HG02798 (cell line): ENCODE measurements around the gene MARCKSL1.
"Not testable (repeated sequence)": the region's sequence is repeated elsewhere in the genome, so short reads cannot be mapped to it uniquely, and the experiment has no call there.

ENCODE experiments used
- ATAC-seq: cut with Tn5 transposase; IDR thresholded peaks from one replicate; pipeline ENCODE4 v1.9.1; 2021; ENCODE audit warnings: mild to moderate bottlenecking; ENCODE audit not compliant: unreplicated experiment, poor library complexity

The MARCKSL1 gene

DNA sequence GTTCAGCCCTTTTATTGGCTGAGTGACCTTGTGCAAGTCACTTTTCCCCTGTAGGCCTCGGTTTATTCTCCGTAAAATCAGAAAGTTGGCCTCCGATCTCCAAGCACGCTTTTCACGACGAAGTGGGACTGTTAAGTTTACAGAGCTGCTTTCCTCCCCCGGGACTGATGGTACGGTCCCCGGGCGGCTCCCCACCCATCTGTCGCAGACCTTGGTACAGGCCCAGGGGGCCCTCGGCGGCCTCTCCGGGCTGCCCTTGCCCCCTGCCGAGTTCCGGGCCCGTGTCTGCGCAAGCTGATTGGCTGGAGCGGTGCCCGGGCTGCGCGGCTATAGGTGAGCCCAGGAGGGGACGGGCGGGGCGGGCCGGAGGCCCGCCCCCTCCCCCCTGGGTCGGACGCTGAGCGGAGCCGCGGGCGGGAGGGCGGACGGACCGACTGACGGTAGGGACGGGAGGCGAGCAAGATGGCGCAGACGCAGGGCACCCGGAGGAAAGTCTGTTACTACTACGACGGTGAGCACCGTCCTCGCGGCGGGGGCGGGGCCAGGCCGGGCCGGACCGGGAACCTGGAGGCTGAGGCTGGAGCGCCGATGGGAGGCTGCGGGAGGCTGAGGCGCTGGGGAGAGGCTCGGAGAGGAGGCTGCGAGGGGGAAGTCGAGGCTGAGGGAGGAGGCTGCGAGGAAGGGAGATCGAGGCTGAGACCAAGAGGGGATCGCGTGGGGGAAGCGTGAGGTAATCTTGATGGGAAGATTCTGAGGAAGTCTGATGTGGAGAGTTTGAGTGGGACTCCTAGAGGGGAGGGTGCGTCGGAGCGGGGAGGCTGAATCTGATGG is 44.1 kb downstream of the MARCKSL1 start, which contains the start of gene HDAC1:
HDAC1 (plus strand) TSS at position 376 of the 831 bp plus-strand sequence; CDS start at position 463, 87 bp downstream.
- ATAC-seq, result peak; percentile 97

DNA sequence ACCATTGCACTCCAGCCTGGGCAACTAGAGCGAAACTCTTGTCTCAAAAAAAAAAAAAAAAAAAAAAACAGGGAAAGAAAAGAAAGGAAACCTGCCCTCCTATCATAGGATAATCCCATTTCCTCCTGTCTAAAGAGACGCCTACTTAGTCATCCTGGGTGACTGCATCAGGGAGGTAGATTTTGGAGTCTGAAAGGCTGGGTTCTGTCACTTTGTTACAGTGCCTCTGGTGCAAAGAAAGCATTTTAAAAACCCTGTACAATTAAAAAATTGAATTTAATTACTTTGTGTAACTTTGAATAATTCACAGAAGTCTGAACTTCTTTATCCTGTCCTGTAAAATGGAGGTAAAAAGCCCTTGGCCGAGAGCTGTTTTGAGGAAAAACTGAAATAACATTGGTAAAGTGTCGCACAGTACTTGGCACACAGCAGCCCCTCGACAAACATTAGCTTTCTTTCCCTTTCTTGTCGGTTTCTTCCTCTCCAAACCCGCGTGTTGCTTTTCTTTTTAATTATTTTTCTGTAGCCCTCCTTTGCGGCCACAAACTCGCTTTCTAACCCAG is 44.8 kb downstream of the MARCKSL1 start:
- no peak for ATAC-seq

DNA sequence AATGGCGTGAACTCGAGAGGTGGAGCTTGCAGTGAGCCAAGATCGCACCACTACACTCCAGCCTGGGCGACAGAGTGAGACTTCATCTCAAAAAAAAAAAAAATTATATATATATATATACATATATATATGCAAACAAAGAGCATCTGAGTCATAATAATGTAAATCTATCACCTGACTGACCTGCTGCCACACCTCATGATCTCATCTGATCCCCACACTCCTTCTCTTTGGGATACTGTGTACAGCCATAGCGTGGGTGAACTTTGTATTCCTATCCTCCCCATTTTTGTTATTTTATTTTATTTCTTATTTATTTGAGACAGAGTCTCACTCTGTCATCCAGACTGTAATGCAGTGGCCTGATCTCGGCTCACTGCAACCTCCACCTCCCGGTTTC is 46.8 kb downstream of the MARCKSL1 start:
- ATAC-seq, result no peak

DNA sequence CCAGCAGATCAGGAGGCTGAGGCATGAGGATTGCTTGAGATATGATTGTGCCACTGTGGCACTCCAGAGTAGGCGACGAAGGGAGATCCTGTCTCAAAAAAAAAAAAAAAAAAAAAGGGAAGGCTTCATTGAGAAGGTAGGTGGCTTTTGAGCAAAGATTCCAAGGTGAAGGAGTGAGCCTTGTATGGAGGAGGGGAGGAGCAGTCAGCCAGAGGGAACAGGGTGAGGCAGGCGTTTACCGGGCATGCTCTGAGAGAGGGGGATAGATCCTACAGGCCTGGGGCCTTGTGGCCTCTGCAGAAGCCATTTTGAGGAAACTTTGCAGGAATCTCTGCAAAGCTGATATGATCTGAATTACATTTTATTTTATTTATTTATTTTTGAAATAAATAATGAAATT is 49.3 kb downstream of the MARCKSL1 start:
- no peak for ATAC-seq

DNA sequence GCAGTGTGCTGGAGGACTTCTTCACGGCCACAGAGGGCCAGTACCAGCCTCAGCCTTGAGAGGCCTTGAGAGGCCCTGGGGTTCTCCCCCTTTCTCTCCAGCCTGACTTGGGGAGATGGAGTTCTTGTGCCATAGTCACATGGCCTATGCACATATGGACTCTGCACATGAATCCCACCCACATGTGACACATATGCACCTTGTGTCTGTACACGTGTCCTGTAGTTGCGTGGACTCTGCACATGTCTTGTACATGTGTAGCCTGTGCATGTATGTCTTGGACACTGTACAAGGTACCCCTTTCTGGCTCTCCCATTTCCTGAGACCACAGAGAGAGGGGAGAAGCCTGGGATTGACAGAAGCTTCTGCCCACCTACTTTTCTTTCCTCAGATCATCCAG is 50.4 kb downstream of the MARCKSL1 start:
- ATAC-seq, result no peak

DNA sequence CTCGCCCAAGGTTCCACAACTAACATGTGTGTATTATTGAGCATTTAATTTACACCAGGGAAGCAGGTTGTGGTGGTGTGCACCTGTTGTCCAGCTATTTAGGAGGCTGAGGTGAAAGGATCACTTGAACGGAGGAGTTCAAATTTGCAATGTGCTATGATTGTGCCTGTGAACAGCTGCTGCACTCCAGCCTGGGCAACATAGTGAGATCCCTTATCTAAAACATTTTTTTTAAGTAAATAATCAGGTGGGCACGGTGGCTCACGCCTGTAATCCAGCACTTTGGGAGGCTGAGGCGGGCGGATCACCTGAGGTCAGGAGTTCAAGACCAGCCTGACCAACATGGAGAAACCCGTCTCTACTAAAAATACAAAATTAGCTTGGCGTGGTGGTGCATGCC is 51.3 kb downstream of the MARCKSL1 start:
- not testable (repeated sequence) for ATAC-seq
